GM19025 (cell line): Measurements from ENCODE around the gene TTLL10.

ENCODE experiments used
- ATAC-seq: cut with Tn5 transposase; IDR thresholded peaks from one replicate; pipeline ENCODE4 v1.9.1; 2021; ENCODE audit warnings: mild to moderate bottlenecking, low read depth, moderate library complexity; ENCODE audit not compliant: unreplicated experiment

Gene TTLL10

GRCh38 chr1:1232208-1232795 is 58.6 kb downstream of the TTLL10 start, which contains the start of gene B3GALT6:
Gene B3GALT6, plus strand, starts transcription at chr1:1232237. Its CDS starts 42 bp downstream, at chr1:1232279.
- ATAC-seq: no peak

- ATAC-seq: no peak
These were observed 59.3 kb downstream of the TTLL10 start for GRCh38 chr1:1232796-1233566.

GRCh38 chr1:1233567-1233892 is 59.9 kb downstream of the TTLL10 start:
- no peak for ATAC-seq

- ATAC-seq: no peak
These were observed 60.6 kb downstream of the TTLL10 start for GRCh38 chr1:1234180-1234808.

GRCh38 chr1:1235016-1235744 is 61.5 kb downstream of the TTLL10 start:
- ATAC-seq: no peak

- ATAC-seq: no peak
These were observed 62.6 kb downstream of the TTLL10 start for GRCh38 chr1:1236176-1236763.

GRCh38 chr1:1236945-1237873 is 63.5 kb downstream of the TTLL10 start:
- ATAC-seq: no peak

- no peak for ATAC-seq
These were observed 64.4 kb downstream of the TTLL10 start for GRCh38 chr1:1237874-1238701.

GRCh38 chr1:1238702-1239178 is 65.1 kb downstream of the TTLL10 start:
- no peak for ATAC-seq

- no peak for ATAC-seq
These were observed 65.5 kb downstream of the TTLL10 start for GRCh38 chr1:1239227-1239613.

- ATAC-seq: no peak
These were observed 66.1 kb downstream of the TTLL10 start for GRCh38 chr1:1239614-1240347.

- no peak for ATAC-seq
These were observed 66.7 kb downstream of the TTLL10 start for GRCh38 chr1:1240348-1240732.

GRCh38 chr1:1240822-1241587 is 67.3 kb downstream of the TTLL10 start:
- ATAC-seq: no peak

- ATAC-seq: no peak
These were observed 68.0 kb downstream of the TTLL10 start for GRCh38 chr1:1241588-1242219.

- ATAC-seq: no peak
These were observed 69.0 kb downstream of the TTLL10 start for GRCh38 chr1:1242461-1243265.

- no peak for ATAC-seq
These were observed 69.6 kb downstream of the TTLL10 start for GRCh38 chr1:1243266-1243660.
